CD4-positive, alpha-beta T cell (primary cell): Measurements from ENCODE around the gene NRXN3. TPM values are rescaled to one million over a fixed set of nuclear protein-coding genes. Genes with fewer than 3 reads are reported as not detected.

Experiments used
- ATAC-seq: fragments of 200-7000 bp; cut with Tn5 transposase; one replicate; pipeline ENCODE4 v1.10.0; 2022; ENCODE audit warnings: mild to moderate bottlenecking; ENCODE audit not compliant: poor library complexity
- CTCF ChIA-PET: fragments of 350-600 bp; sonication (Branson Sonifier 250); formaldehyde crosslinking; loops from one replicate; lab custom pipeline; 2021; ENCODE audit warnings: antibody characterized with exemption, inconsistent platforms; lab: Charles Lee
- POLR2A ChIA-PET: fragments of 350-600 bp; sonication (Branson Sonifier 250); formaldehyde crosslinking; loops from one replicate; lab custom pipeline; 2021; ENCODE audit warnings: antibody characterized with exemption, inconsistent platforms; lab: Charles Lee
- DNase-seq, 14 experiments: peaks; one replicate each; pipeline ENCODE4 v3.0.0-alpha.2; 2013 to 2020; ENCODE audit warnings: mixed read lengths in 2 of 14
- H3K27ac ChIP-seq, 2 donors: one replicate each; pipeline versions ENCODE4 v1.5.1 to v1.7.0; 2013; ENCODE audit warnings: low read length in 2 of 2, low read depth in 1 of 2, mild to moderate bottlenecking in 1 of 2
- H3K27me3 ChIP-seq, 2 experiments: 1 replicate in 1 of 2; 2 replicates in 1 of 2; pipeline versions ENCODE4 v1.6.1 to v1.7.0; 2013; ENCODE audit warnings: low read length in 2 of 2, control low read depth in 1 of 2, mild to moderate bottlenecking in 1 of 2, moderate library complexity in 1 of 2; ENCODE audit not compliant: insufficient read depth in 2 of 2, control insufficient read depth in 1 of 2
- H3K36me3 ChIP-seq: one replicate; pipeline ENCODE4 v1.6.1; 2013; ENCODE audit warnings: low read length, control low read depth; ENCODE audit not compliant: insufficient read depth
- H3K4me1 ChIP-seq: one replicate; pipeline ENCODE4 v1.6.1; 2013; ENCODE audit warnings: low read length, control low read depth; ENCODE audit not compliant: insufficient read depth
- H3K4me3 ChIP-seq: one replicate; pipeline ENCODE4 v1.5.1; 2013; ENCODE audit warnings: mild to moderate bottlenecking, low read length, moderate library complexity
- H3K9me3 ChIP-seq, 2 experiments: 1 replicate in 1 of 2; 2 replicates in 1 of 2; pipeline versions ENCODE4 v1.6.1 to v1.7.0; 2013; ENCODE audit warnings: low read length in 2 of 2, mild to moderate bottlenecking in 2 of 2, control low read depth in 1 of 2, moderate library complexity in 1 of 2; ENCODE audit not compliant: control insufficient read depth in 1 of 2, insufficient read depth in 1 of 2
- H3K27ac Mint-ChIP-seq: one replicate; pipeline ENCODE4 v1.8.0; 2020; ENCODE audit warnings: mixed read lengths
- H3K27me3 Mint-ChIP-seq: one replicate; pipeline ENCODE4 v1.8.0; 2021; ENCODE audit warnings: mixed read lengths
- H3K36me3 Mint-ChIP-seq: one replicate; pipeline ENCODE4 v1.8.0; 2021; ENCODE audit warnings: low read depth, mixed read lengths
- H3K4me1 Mint-ChIP-seq: one replicate; pipeline ENCODE4 v1.8.0; 2021; ENCODE audit warnings: low read depth, mixed read lengths
- H3K4me3 Mint-ChIP-seq: one replicate; pipeline ENCODE4 v1.8.0; 2020; ENCODE audit warnings: mild to moderate bottlenecking, mixed read lengths
- H3K9me3 Mint-ChIP-seq: one replicate; pipeline ENCODE4 v1.8.0; 2020; ENCODE audit warnings: mixed read lengths
- CTCF ChIP-seq: fragments of 200-600 bp; IDR thresholded peaks from one replicate; pipeline ENCODE4 v1.8.0; 2022; ENCODE audit warnings: antibody characterized with exemption, mild to moderate bottlenecking
- intact Hi-C, 2 experiments: fragments of 100-400 bp; cut with DNase I in 1 of 2; cut with micrococcal nuclease in 1 of 2; formaldehyde crosslinking; loops; one replicate each; pipeline versions ENCODE4 v1.15.1 to v1.9.0; 2023 to 2025; cut with DNase I, micrococcal nuclease
- total RNA-seq, 174 experiments: library from RNA in 2 of 174; stranded (reverse) in 2 of 174; gene quantifications; one replicate each; pipeline ENCODE4 v1.2.3 and lab custom pipeline; 2021 to 2026

NRXN3 gene
- total RNA-seq, 2 experiments from 2014 or later: not detected

GRCh38 chr14:78849952-78850351 lies 679.8 kb downstream of the NRXN3 start:
- no peak overlapping the region for H3K4me3 Mint-ChIP-seq
- ChIA-PET POLR2A (no interaction called here), CTCF (no interaction called here)
- no peak for DNase-seq
- Histone ChIP-seq H3K4me1 (no peaks in the 10 kb centered on the region), H3K27ac (no peak overlapping the region), H3K36me3 (no peaks in the 10 kb centered on the region), H3K4me3 (no peak overlapping the region), H3K27me3 (no peaks in the 10 kb centered on the region), H3K9me3 (no peaks in the 10 kb centered on the region)
- no peak for ATAC-seq
- TF ChIP-seq CTCF: no peak
- no peaks in the 10 kb centered on the region for H3K4me1 Mint-ChIP-seq
- no peaks in the 10 kb centered on the region for H3K9me3 Mint-ChIP-seq
- intact Hi-C loops: no loop called here
- H3K27ac Mint-ChIP-seq: no peak overlapping the region
- no peaks in the 10 kb centered on the region for H3K36me3 Mint-ChIP-seq
- H3K27me3 Mint-ChIP-seq: peaks cover 9% of the 10 kb centered on the region

GRCh38 chr14:78851189-78851588 lies 681.0 kb downstream of the NRXN3 start:
- no peak overlapping the region for H3K27ac Mint-ChIP-seq
- no peaks in the 10 kb centered on the region for H3K36me3 ChIP-seq
- no peaks in the 10 kb centered on the region for H3K27me3 ChIP-seq
- intact Hi-C loops: no loop called here
- no peaks in the 10 kb centered on the region for H3K36me3 Mint-ChIP-seq
- H3K4me1 ChIP-seq: no peaks in the 10 kb centered on the region
- no peaks in the 10 kb centered on the region for H3K4me1 Mint-ChIP-seq
- H3K27me3 Mint-ChIP-seq: peaks cover 9% of the 10 kb centered on the region
- no peak for ATAC-seq
- H3K9me3 Mint-ChIP-seq: no peaks in the 10 kb centered on the region
- CTCF ChIA-PET: no interaction called here
- POLR2A ChIA-PET: no interaction called here
- H3K4me3 ChIP-seq: no peak overlapping the region
- DNase-seq: no peak
- H3K4me3 Mint-ChIP-seq: no peak overlapping the region
- H3K9me3 ChIP-seq: no peaks in the 10 kb centered on the region
- TF ChIP-seq CTCF: no peak
- H3K27ac ChIP-seq: no peak overlapping the region

GRCh38 chr14:78852040-78852439 lies 681.9 kb downstream of the NRXN3 start:
- Histone ChIP-seq H3K27me3 (no peaks in the 10 kb centered on the region), H3K4me3 (no peak overlapping the region), H3K36me3 (no peaks in the 10 kb centered on the region), H3K27ac (no peak overlapping the region), H3K9me3 (no peaks in the 10 kb centered on the region), H3K4me1 (no peaks in the 10 kb centered on the region)
- Mint-ChIP-seq H3K36me3 (no peaks in the 10 kb centered on the region), H3K27me3 (peaks cover 9% of the 10 kb centered on the region), H3K27ac (no peak overlapping the region), H3K9me3 (no peaks in the 10 kb centered on the region), H3K4me1 (no peaks in the 10 kb centered on the region), H3K4me3 (no peak overlapping the region)
- ChIA-PET CTCF (no interaction called here), POLR2A (no interaction called here)
- ATAC-seq (no peak), DNase-seq (no peak)
- no peak for TF ChIP-seq CTCF
- intact Hi-C loops: no loop called here
